HepG2 (cell line): ENCODE data around the gene PHB1. TPM values are rescaled to one million over a fixed set of nuclear protein-coding genes. Genes with fewer than 3 reads are reported as not detected.

Experiments used
- ARNT2 ChIP-seq: sonication (generic); formaldehyde crosslinking; IDR thresholded peaks from 2 replicates; pipeline ENCODE4 v1.8.0; 2022; ENCODE audit warnings: mild to moderate bottlenecking, low read depth, missing genetic modification reagents, moderate library complexity
- CBFB ChIP-seq: sonication (generic); formaldehyde crosslinking; IDR thresholded peaks from 2 replicates; pipeline ENCODE4 v1.4.0; 2020; ENCODE audit warnings: missing genetic modification reagents
- GATAD1 ChIP-seq: IDR thresholded peaks from 2 replicates; pipeline ENCODE4 v1.6.1; 2016; ENCODE audit warnings: missing genetic modification reagents, missing compliant biosample characterization
- HDAC2 ChIP-seq: sonication (generic); formaldehyde crosslinking; IDR thresholded peaks from 2 replicates; pipeline ENCODE4 v1.4.0; 2020; ENCODE audit warnings: missing genetic modification reagents
- IKZF1 ChIP-seq: fragments of 450-650 bp; IDR thresholded peaks from 2 replicates; pipeline ENCODE4 v1.7.1; 2016
- KLF12 ChIP-seq: sonication (generic); formaldehyde crosslinking; IDR thresholded peaks from 2 replicates; pipeline ENCODE4 v1.4.0; 2020; ENCODE audit warnings: missing genetic modification reagents, borderline replicate concordance
- KLF16 ChIP-seq, 2 experiments: sonication (generic) in 1 of 2; formaldehyde crosslinking in 1 of 2; IDR thresholded peaks; 2 replicates each; pipeline versions ENCODE4 v1.6.1 to v1.8.0; 2016 to 2023; ENCODE audit warnings: missing genetic modification reagents in 2 of 2, missing compliant biosample characterization in 1 of 2
- MED8 ChIP-seq: sonication (generic); formaldehyde crosslinking; IDR thresholded peaks from 2 replicates; pipeline ENCODE4 v1.8.1; 2023; ENCODE audit warnings: mild to moderate bottlenecking, missing genetic modification reagents; ENCODE audit not compliant: insufficient replicate concordance
- NCOA2 ChIP-seq: sonication (generic); formaldehyde crosslinking; IDR thresholded peaks from 2 replicates; pipeline ENCODE4 v1.8.0; 2022; ENCODE audit warnings: inconsistent platforms
- PCBP1 ChIP-seq: fragments of 200-400 bp; formaldehyde crosslinking; IDR thresholded peaks from 2 replicates; pipeline ENCODE4 v1.6.1; 2017; ENCODE audit warnings: mild to moderate bottlenecking, low read depth, low read length, borderline replicate concordance
- PRPF4 ChIP-seq: fragments of 200-400 bp; formaldehyde crosslinking; IDR thresholded peaks from 2 replicates; pipeline ENCODE4 v1.6.1; 2016; ENCODE audit warnings: low read length, low read depth; ENCODE audit not compliant: poor library complexity, severe bottlenecking
- SIX4 ChIP-seq: sonication (generic); formaldehyde crosslinking; IDR thresholded peaks from 2 replicates; pipeline ENCODE4 v1.4.0; 2020; ENCODE audit warnings: missing genetic modification reagents
- SMAD3 ChIP-seq: sonication (generic); formaldehyde crosslinking; IDR thresholded peaks from 2 replicates; pipeline ENCODE4 v1.4.0; 2020; ENCODE audit warnings: missing genetic modification reagents
- TEAD3 ChIP-seq: optimal IDR thresholded peaks from 2 replicates; pipeline ENCODE3; 2016; ENCODE audit warnings: borderline replicate concordance
- U2AF1 ChIP-seq: fragments of 200-400 bp; formaldehyde crosslinking; optimal IDR thresholded peaks from 2 replicates; pipeline ENCODE3; 2017; ENCODE audit warnings: mild to moderate bottlenecking, low read depth, low read length
- ZNF496 ChIP-seq: sonication (generic); formaldehyde crosslinking; IDR thresholded peaks from 2 replicates; pipeline ENCODE4 v1.8.1; 2023; ENCODE audit warnings: mild to moderate bottlenecking, moderate library complexity, missing genetic modification reagents; ENCODE audit not compliant: insufficient replicate concordance
- ZNF569 ChIP-seq: sonication (generic); formaldehyde crosslinking; IDR thresholded peaks from 2 replicates; pipeline ENCODE4 v1.5.0; 2020; ENCODE audit warnings: mild to moderate bottlenecking, missing genetic modification reagents, moderate library complexity, borderline replicate concordance
- ZNF773 ChIP-seq: sonication (generic); formaldehyde crosslinking; IDR thresholded peaks from 2 replicates; pipeline ENCODE4 v1.4.0; 2020; ENCODE audit warnings: missing genetic modification reagents, borderline replicate concordance
- ZNF777 ChIP-seq: sonication (generic); formaldehyde crosslinking; IDR thresholded peaks from 2 replicates; pipeline ENCODE4 v1.4.0; 2020; ENCODE audit warnings: missing genetic modification reagents
- ZSCAN22 ChIP-seq: sonication (generic); formaldehyde crosslinking; IDR thresholded peaks from 2 replicates; pipeline ENCODE4 v1.4.0; 2020; ENCODE audit warnings: mild to moderate bottlenecking, missing genetic modification reagents
- polyA plus RNA-seq, 8 experiments: library from polyadenylated mRNA; depleted of rRNA in 3 of 8; stranded (reverse) in 7 of 8; unstranded in 1 of 8; fragments of >200 nt; fragmentation: Illumina TruSeq in 4 of 8; extraction: Trizol in 4 of 8; gene quantifications; 2 replicates each; pipeline versions ENCODE4 v1.2.1 to v1.2.3, GENCODE V29; 2011 to 2016; ENCODE audit warnings: low read depth in 4 of 8, missing spikeins in 1 of 8, mixed read lengths in 1 of 8; ENCODE audit not compliant: insufficient read depth in 1 of 8
- total RNA-seq, 5 experiments: library from RNA; depleted of rRNA; stranded (reverse); fragments of >200 nt; fragmentation: Illumina TruSeq; extraction: Trizol; gene quantifications; 2 replicates each; pipeline ENCODE4 v1.2.3, GENCODE V29; 2016; ENCODE audit warnings: low read depth in 1 of 5
- TF ChIP-seq, protein P1 (sequence below): sonication (generic); formaldehyde crosslinking; IDR thresholded peaks from 2 replicates; pipeline ENCODE4 v1.8.1; 2023; ENCODE audit warnings: mild to moderate bottlenecking, missing genetic modification reagents
- TF ChIP-seq, protein P2 (sequence below): sonication (generic); formaldehyde crosslinking; conservative IDR thresholded peaks from 2 replicates; pipeline ENCODE4 v1.4.0; 2020; ENCODE audit warnings: missing genetic modification reagents
- TF ChIP-seq, protein P3 (sequence below): sonication (generic); formaldehyde crosslinking; IDR thresholded peaks from 2 replicates; pipeline ENCODE4 v1.5.0; 2020; ENCODE audit warnings: mild to moderate bottlenecking, missing genetic modification reagents
- TF ChIP-seq, protein P4 (sequence below): sonication (generic); formaldehyde crosslinking; IDR thresholded peaks from 2 replicates; pipeline ENCODE4 v1.4.0; 2020; ENCODE audit warnings: low read depth, mild to moderate bottlenecking, missing genetic modification reagents

The PHB1 gene
- total and polyA plus RNA-seq, 2 of the 13 experiments (the other 11 are each of a cell fraction or from before 2014, with no cell fraction given), result 515 to 688 TPM

DNA sequence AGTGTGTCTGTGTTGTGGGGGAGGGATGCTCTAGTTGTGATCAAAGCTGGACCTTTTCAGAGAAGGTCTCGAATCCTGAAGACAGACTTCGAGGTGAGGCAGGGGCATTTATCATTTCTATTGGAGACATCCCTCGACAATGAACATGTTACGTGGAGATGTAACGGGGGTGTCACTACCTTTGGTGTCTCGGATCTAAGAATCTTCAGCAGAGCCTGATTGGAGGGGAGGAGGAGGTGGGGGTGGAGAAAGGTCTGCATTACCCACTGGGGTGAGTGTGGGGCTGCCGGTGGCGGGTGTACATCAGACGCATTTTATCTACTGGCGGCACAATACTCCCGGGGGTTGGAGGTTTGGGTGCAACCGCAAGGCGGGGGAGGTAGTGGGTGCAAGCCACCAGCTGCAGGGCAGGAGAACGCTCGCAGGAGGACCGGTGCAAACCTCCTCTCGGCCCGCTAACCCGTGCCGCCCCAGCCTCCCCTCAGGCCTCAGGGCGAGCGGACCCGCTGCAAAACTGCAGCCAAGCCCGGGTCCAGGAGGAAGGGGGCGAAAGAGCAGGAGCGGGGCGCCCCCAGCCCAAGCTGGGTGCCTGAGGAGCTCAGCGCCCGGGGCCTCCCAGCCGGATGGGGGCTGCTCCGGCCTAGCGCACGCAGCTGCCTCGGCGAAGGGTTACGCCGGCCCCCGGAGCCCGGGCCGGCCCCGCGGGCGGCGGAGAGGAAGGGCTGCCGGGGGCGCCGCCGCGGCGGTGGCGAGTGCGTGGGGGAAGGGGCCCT is 53.4 kb downstream of the PHB1 start (continued):
- TF ChIP-seq, protein P1, sequence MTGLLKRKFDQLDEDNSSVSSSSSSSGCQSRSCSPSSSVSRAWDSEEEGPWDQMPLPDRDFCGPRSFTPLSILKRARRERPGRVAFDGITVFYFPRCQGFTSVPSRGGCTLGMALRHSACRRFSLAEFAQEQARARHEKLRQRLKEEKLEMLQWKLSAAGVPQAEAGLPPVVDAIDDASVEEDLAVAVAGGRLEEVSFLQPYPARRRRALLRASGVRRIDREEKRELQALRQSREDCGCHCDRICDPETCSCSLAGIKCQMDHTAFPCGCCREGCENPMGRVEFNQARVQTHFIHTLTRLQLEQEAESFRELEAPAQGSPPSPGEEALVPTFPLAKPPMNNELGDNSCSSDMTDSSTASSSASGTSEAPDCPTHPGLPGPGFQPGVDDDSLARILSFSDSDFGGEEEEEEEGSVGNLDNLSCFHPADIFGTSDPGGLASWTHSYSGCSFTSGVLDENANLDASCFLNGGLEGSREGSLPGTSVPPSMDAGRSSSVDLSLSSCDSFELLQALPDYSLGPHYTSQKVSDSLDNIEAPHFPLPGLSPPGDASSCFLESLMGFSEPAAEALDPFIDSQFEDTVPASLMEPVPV, result no peak; the same call in 1 of the 2 replicates
- TF ChIP-seq GATAD1 (CRISPR knock-in tag) (peak; percentile 24; the same call in 1 of the 2 replicates), ZNF496 (CRISPR knock-in tag) (no peak), ARNT2 (CRISPR knock-in tag) (no peak), ZNF569 (CRISPR knock-in tag) (no peak), NCOA2 (no peak), PCBP1 (0 out of 2 replicates have a peak, but pooled peaks have one; percentile 35), ZSCAN22 (CRISPR knock-in tag) (no peak), SIX4 (CRISPR knock-in tag) (no peak), ZNF773 (CRISPR knock-in tag) (peak; percentile 73; the same call in 1 of the 2 replicates), KLF12 (CRISPR knock-in tag) (peak; percentile 20; the same call in 1 of the 2 replicates), CBFB (CRISPR knock-in tag) (no peak), IKZF1 (no peak), ZNF777 (CRISPR knock-in tag) (no peak), SMAD3 (CRISPR knock-in tag) (no peak), TEAD3 (CRISPR knock-in tag) (peak; percentile 4), U2AF1 (no peak), MED8 (CRISPR knock-in tag) (no peak), KLF16 (CRISPR knock-in tag; IDR thresholded peaks at IDR 0.05) (0 out of 4 replicates have a peak, but pooled peaks of 1 of the 2 experiments have one; percentile 10), HDAC2 (CRISPR knock-in tag) (no peak), PRPF4 (no peak)
- TF ChIP-seq, protein P2, sequence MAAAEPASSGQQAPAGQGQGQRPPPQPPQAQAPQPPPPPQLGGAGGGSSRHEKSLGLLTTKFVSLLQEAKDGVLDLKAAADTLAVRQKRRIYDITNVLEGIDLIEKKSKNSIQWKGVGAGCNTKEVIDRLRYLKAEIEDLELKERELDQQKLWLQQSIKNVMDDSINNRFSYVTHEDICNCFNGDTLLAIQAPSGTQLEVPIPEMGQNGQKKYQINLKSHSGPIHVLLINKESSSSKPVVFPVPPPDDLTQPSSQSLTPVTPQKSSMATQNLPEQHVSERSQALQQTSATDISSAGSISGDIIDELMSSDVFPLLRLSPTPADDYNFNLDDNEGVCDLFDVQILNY, result no peak
- TF ChIP-seq, protein P3, sequence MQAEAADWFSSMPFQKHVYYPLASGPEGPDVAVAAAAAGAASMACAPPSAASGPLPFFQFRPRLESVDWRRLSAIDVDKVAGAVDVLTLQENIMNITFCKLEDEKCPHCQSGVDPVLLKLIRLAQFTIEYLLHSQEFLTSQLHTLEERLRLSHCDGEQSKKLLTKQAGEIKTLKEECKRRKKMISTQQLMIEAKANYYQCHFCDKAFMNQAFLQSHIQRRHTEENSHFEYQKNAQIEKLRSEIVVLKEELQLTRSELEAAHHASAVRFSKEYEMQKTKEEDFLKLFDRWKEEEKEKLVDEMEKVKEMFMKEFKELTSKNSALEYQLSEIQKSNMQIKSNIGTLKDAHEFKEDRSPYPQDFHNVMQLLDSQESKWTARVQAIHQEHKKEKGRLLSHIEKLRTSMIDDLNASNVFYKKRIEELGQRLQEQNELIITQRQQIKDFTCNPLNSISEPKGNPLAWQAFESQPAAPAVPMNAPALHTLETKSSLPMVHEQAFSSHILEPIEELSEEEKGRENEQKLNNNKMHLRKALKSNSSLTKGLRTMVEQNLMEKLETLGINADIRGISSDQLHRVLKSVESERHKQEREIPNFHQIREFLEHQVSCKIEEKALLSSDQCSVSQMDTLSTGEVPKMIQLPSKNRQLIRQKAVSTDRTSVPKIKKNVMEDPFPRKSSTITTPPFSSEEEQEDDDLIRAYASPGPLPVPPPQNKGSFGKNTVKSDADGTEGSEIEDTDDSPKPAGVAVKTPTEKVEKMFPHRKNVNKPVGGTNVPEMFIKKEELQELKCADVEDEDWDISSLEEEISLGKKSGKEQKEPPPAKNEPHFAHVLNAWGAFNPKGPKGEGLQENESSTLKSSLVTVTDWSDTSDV, result peak; percentile 33; the same call in 1 of the 2 replicates
- TF ChIP-seq, protein P4, sequence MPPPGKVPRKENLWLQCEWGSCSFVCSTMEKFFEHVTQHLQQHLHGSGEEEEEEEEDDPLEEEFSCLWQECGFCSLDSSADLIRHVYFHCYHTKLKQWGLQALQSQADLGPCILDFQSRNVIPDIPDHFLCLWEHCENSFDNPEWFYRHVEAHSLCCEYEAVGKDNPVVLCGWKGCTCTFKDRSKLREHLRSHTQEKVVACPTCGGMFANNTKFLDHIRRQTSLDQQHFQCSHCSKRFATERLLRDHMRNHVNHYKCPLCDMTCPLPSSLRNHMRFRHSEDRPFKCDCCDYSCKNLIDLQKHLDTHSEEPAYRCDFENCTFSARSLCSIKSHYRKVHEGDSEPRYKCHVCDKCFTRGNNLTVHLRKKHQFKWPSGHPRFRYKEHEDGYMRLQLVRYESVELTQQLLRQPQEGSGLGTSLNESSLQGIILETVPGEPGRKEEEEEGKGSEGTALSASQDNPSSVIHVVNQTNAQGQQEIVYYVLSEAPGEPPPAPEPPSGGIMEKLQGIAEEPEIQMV (CRISPR knock-in tag), result 0 out of 2 replicates have a peak, but pooled peaks have one; percentile 9
